HK-2 (cell line): ENCODE results near the gene MDH1B.
A peak's percentile ranks its signal among the peaks of the same experiment; 100 is the strongest.

Source experiments
- DNase-seq: peaks from one replicate; pipeline ENCODE4 v3.0.0-alpha.2; 2018; ENCODE audit not compliant: unreplicated experiment

MDH1B gene

GRCh38 chr2:206693399-206694137, 71.6 kb downstream of the MDH1B start:
- peak; percentile 13 for DNase-seq

- no peak for DNase-seq
Measured at GRCh38 chr2:206692971-206693370, 72.2 kb downstream of the MDH1B start.

DNA sequence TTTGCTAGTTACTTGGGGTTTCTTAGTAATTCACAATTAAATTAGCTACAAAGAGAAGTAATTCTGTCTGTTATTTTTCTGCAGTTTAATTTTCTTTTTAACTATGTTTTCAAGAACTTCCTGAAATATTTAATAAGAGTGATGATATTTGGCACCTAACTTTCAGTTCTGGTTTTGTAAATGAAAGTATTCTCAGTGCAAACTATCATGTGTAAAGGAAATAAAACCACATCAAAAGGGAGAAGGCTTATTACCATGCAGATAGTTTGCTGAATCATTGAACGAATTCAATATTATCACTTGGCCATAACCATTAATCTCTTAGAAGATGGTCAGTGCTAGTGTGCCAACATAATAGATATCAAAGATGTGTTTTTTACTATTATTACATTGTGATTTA, 76.1 kb downstream of the MDH1B start:
- DNase-seq: no peak

DNA sequence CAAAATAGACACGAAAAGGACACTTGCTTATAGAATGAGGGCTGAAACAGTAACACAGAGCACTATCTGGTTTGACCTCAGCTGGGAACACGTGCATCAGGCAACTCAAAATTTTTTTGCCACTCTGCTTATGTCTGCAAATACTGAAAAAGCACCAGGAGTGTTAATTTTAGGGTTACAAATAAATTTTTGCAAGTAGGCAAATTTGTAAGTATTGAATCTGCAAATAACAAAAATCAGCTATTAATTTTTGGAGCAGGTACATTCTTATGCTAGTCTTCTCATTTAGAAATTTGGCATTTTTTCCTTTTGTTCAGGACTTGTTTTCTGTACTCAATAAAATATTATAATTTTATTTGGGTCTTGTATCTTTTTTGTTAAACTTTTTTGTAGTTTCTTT, 76.7 kb downstream of the MDH1B start:
- no peak for DNase-seq
